Measurements from ENCODE around the gene SORCS3. TPM values are rescaled to one million over a fixed set of nuclear protein-coding genes. Genes with fewer than 3 reads are reported as not detected.

The SORCS3 gene
- total and polyA plus RNA-seq, 10 of the 15 experiments (the other 5 are each of a cell fraction or from before 2014, with no cell fraction given) = 0.01 to 0.04 (median 0.02) TPM; not detected in 7

DNA sequence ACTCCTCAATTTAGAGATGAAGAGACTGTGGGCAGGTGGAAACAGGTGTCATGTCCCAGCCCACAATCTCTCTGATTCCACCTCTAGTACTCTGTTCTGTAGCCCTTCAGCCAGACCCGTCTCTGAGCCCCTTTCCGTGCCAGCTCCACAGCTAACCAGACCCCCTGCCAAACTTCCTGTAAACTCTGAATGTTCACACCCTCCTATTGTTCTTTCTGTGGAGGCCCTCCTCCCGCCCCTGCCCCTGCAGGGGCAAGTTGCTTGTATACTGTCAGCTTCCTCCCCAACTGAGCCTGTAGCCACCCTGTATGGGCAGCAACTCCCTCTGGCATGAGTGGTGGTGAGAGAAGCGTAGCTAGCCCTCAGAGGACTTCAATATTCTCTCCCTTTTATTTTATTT lies 520.7 kb downstream of the SORCS3 start:
- Histone ChIP-seq H3K27ac (ENCODE audit: control insufficient read depth, insufficient read depth) (no peak overlapping the region), H3K36me3 (ENCODE audit: control insufficient read depth in 2 of 2, insufficient read depth in 2 of 2, low read length in 1 of 2) (no peaks in the 10 kb centered on the region), H3K9ac (ENCODE audit: control insufficient read depth, insufficient read depth, low read length) (no peak overlapping the region), H3K79me2 (ENCODE audit: control insufficient read depth, insufficient read depth, low read length) (no peaks in the 10 kb centered on the region), H3K4me3 (no peak overlapping the region), H4K20me1 (ENCODE audit: control insufficient read depth, insufficient read depth) (no peaks in the 10 kb centered on the region), H2AFZ (ENCODE audit: control insufficient read depth, low read depth, low read length) (no peak overlapping the region), H3K27me3 (replicated peaks in 1 of 2; ENCODE audit: control insufficient read depth in 2 of 2, insufficient read depth in 2 of 2, low read length in 1 of 2) (no peaks in the 10 kb centered on the region), H3K4me1 (ENCODE audit: control insufficient read depth, insufficient read depth, low read length) (no peaks in the 10 kb centered on the region), H3K4me2 (ENCODE audit: control insufficient read depth, insufficient read depth) (no peak overlapping the region), H3K9me3 (replicated peaks; ENCODE audit: control insufficient read depth, insufficient read depth, low read length) (no peaks in the 10 kb centered on the region)
- no TSS peak for BruUV-seq (replicated peaks)
- SMC1A ChIA-PET (ENCODE audit: uncharacterized antibody, unreplicated experiment) = no interaction called here
- no peak for FAIRE-seq
- no peak for ATAC-seq
- intact Hi-C loops (cut with micrococcal nuclease; ENCODE audit: unreplicated experiment) (no loop called here), in situ Hi-C loops (cut with MboI) (no loop called here)
- TF ChIP-seq, protein P1, sequence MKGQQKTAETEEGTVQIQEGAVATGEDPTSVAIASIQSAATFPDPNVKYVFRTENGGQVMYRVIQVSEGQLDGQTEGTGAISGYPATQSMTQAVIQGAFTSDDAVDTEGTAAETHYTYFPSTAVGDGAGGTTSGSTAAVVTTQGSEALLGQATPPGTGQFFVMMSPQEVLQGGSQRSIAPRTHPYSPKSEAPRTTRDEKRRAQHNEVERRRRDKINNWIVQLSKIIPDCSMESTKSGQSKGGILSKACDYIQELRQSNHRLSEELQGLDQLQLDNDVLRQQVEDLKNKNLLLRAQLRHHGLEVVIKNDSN (IDR thresholded peaks at IDR 0.05; ENCODE audit: borderline replicate concordance, extremely low read length, insufficient read depth, low read depth, low read length) = no peak
- DNase-seq (ENCODE audit: low read depth, low spot score) = no peak
- RAD21 ChIA-PET (ENCODE audit: unreplicated experiment) = no interaction called here
- POLR2A ChIA-PET = no interaction called here
- WGBS (ENCODE audit: insufficient coverage, insufficient replicate concordance, low lambda C conversion rate, missing lambda C conversion rate) = 0% methylated on average over 4 of the region's 4 CpGs
- CTCF ChIA-PET = no interaction called here

DNA sequence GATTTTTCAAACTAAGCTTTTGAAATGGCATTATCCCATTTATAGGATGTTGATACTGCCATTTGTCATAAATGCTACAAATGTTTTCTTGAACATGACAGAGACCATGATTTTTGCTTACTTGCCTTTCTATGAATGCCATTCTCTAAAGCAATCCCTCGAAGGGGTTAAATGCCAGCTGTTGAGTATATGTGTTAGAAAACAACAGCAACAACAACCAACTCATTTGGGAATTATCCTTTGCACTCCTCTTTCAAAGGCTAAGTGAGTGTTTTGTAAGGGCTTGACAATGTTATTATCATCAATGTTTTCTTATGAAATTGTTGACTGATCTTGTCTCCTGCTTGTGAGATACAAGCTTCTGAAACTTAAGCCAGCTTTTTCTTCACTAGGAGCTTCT lies 529.4 kb downstream of the SORCS3 start:
- H3K4me1 ChIP-seq (ENCODE audit: control insufficient read depth, insufficient read depth, low read length) = no peaks in the 10 kb centered on the region
- WGBS (ENCODE audit: insufficient coverage, insufficient replicate concordance, low lambda C conversion rate, missing lambda C conversion rate) = 0% methylated on average over 1 of the region's 1 CpG
- CTCF ChIA-PET = no interaction called here
- no peak for TF ChIP-seq CREM (IDR thresholded peaks at IDR 0.05; ENCODE audit: low read depth)
- no peak for TF ChIP-seq CBFB (IDR thresholded peaks at IDR 0.05; ENCODE audit: low read depth)
- no peak for TF ChIP-seq RUNX3 (IDR thresholded peaks at IDR 0.05; ENCODE audit: low read length)
- no peak for TF ChIP-seq MEF2B (IDR thresholded peaks at IDR 0.05; ENCODE audit: partially characterized antibody, poor library complexity, severe bottlenecking)
- TF ChIP-seq SMAD5 (IDR thresholded peaks at IDR 0.05; ENCODE audit: low read depth) = no peak
- no peak for TF ChIP-seq RB1 (IDR thresholded peaks at IDR 0.05; ENCODE audit: borderline replicate concordance)
- no peak for TF ChIP-seq ESRRA (IDR thresholded peaks at IDR 0.05; ENCODE audit: low read length)
- no peak for TF ChIP-seq E2F4 (IDR thresholded peaks at IDR 0.05; ENCODE audit: low read depth, low read length)
- no peak for TF ChIP-seq BMI1 (IDR thresholded peaks at IDR 0.05; ENCODE audit: borderline replicate concordance)
- TF ChIP-seq CBX5 (IDR thresholded peaks at IDR 0.05; ENCODE audit: low read depth) = no peak
- TF ChIP-seq ZNF592 (IDR thresholded peaks at IDR 0.05) = no peak
- TF ChIP-seq MEF2A (IDR thresholded peaks at IDR 0.05; ENCODE audit: insufficient read depth, low read depth, low read length) = no peak
- TF ChIP-seq SREBF1 (IDR thresholded peaks at IDR 0.05; ENCODE audit: low read length) = no peak

More for the DNA sequence above, 529.4 kb downstream of the SORCS3 start:
- FAIRE-seq (no peak), DNase-seq (ENCODE audit: low read depth, low spot score) (no peak), ATAC-seq (no peak)
- ChIA-PET SMC1A (ENCODE audit: uncharacterized antibody, unreplicated experiment) (interaction anchor here (0.7 kb wide), 1 partner anchor 476 kb away, joined by 3 read pairs; no protein-coding TSS in a partner anchor), POLR2A (no interaction called here), RAD21 (ENCODE audit: unreplicated experiment) (no interaction called here)
- intact Hi-C loops (cut with micrococcal nuclease; ENCODE audit: unreplicated experiment) = no loop called here
- no peaks in the 10 kb centered on the region for H3K27me3 ChIP-seq (replicated peaks in 1 of 2; ENCODE audit: control insufficient read depth in 2 of 2, insufficient read depth in 2 of 2, low read length in 1 of 2)
- H2AFZ ChIP-seq (ENCODE audit: control insufficient read depth, low read depth, low read length) = no peak overlapping the region
- no peak overlapping the region for H3K4me3 ChIP-seq
- no peak overlapping the region for H3K4me2 ChIP-seq (ENCODE audit: control insufficient read depth, insufficient read depth)
- H3K36me3 ChIP-seq (ENCODE audit: control insufficient read depth in 2 of 2, insufficient read depth in 2 of 2, low read length in 1 of 2) = no peaks in the 10 kb centered on the region
- H3K9me3 ChIP-seq (replicated peaks; ENCODE audit: control insufficient read depth, insufficient read depth, low read length) = no peaks in the 10 kb centered on the region
- in situ Hi-C loops (cut with MboI) = no loop called here
- H3K27ac ChIP-seq (ENCODE audit: control insufficient read depth, insufficient read depth) = no peak overlapping the region
- H4K20me1 ChIP-seq (ENCODE audit: control insufficient read depth, insufficient read depth) = no peaks in the 10 kb centered on the region
- H3K79me2 ChIP-seq (ENCODE audit: control insufficient read depth, insufficient read depth, low read length) = no peaks in the 10 kb centered on the region
- no TSS peak for BruUV-seq (replicated peaks)
- no peak overlapping the region for H3K9ac ChIP-seq (ENCODE audit: control insufficient read depth, insufficient read depth, low read length)

All from GM12878 (cell line).